NCI-H2081 (cell line): ENCODE results near the gene VPS35L.
"Not testable (repeated sequence)": the region's sequence is repeated elsewhere in the genome, so short reads cannot be mapped to it uniquely, and the experiment has no call there.

Source experiments
- DNase-seq, 2 experiments: peaks; one replicate each; lab custom pipeline; 2025; lab: John Stamatoyannopoulos, UW

Gene VPS35L

GRCh38 chr16:19540241-19540970 lies 15.1 kb upstream of the VPS35L start:
- DNase-seq: no peak

- DNase-seq: peak; percentile 75 to 94
Measured at GRCh38 chr16:19542138-19542821, 13.2 kb upstream of the VPS35L start.

- DNase-seq: not testable (repeated sequence)
Measured at GRCh38 chr16:19543278-19543996, 12.1 kb upstream of the VPS35L start.

- no peak for DNase-seq
Measured at GRCh38 chr16:19548144-19548543, 7.4 kb upstream of the VPS35L start.

GRCh38 chr16:19549673-19550072 lies 5.8 kb upstream of the VPS35L start:
- DNase-seq: no peak

GRCh38 chr16:19555938-19556771 lies 652 bp downstream of the VPS35L start:
- DNase-seq: no peak

GRCh38 chr16:19559242-19559910 lies 3.9 kb downstream of the VPS35L start:
- peak; percentile 46 to 61 for DNase-seq

GRCh38 chr16:19560078-19560477 lies 4.6 kb downstream of the VPS35L start:
- DNase-seq: no peak

GRCh38 chr16:19563377-19563776 lies 7.9 kb downstream of the VPS35L start:
- DNase-seq: no peak

- no peak for DNase-seq
Measured at GRCh38 chr16:19566362-19566761, 10.9 kb downstream of the VPS35L start.

- DNase-seq: no peak
Measured at GRCh38 chr16:19567560-19567959, 12.1 kb downstream of the VPS35L start.

- DNase-seq: no peak
Measured at GRCh38 chr16:19573997-19574396, 18.5 kb downstream of the VPS35L start.

- no peak for DNase-seq
Measured at GRCh38 chr16:19574615-19575014, 19.1 kb downstream of the VPS35L start.

GRCh38 chr16:19578378-19578971 lies 23.0 kb downstream of the VPS35L start:
- DNase-seq: no peak

- no peak for DNase-seq
Measured at GRCh38 chr16:19582050-19582831, 26.7 kb downstream of the VPS35L start.

GRCh38 chr16:19583665-19584300 lies 28.3 kb downstream of the VPS35L start:
- DNase-seq: peak; percentile 15 to 53

- no peak for DNase-seq
Measured at GRCh38 chr16:19588661-19589060, 33.2 kb downstream of the VPS35L start.

GRCh38 chr16:19589106-19589505 lies 33.6 kb downstream of the VPS35L start:
- DNase-seq: no peak

- DNase-seq: no peak
Measured at GRCh38 chr16:19589771-19590302, 34.3 kb downstream of the VPS35L start.
